Fibroblast of villous mesenchyme (primary cell): ENCODE results near the gene CNIH1. TPM values are rescaled to one million over a fixed set of nuclear protein-coding genes. Genes with fewer than 3 reads are reported as not detected.

ENCODE experiments used
- DNase-seq: peaks from one replicate; pipeline ENCODE4 v3.0.0-alpha.2; 2010; ENCODE audit warnings: low read depth
- H3K4me3 ChIP-seq: 2 replicates; pipeline ENCODE4 v1.5.1; 2011; ENCODE audit warnings: low read depth, mild to moderate bottlenecking, low read length
- total RNA-seq: library from RNA; depleted of rRNA; stranded (reverse); fragments of >200 nt; gene quantifications from 2 replicates; pipeline ENCODE4 v1.2.3, GENCODE V29; 2012
- TF ChIP-seq, protein P1 (sequence below): IDR thresholded peaks from 2 replicates; pipeline ENCODE4 v1.5.1; 2012; ENCODE audit warnings: low read depth, mild to moderate bottlenecking, low read length; ENCODE audit not compliant: insufficient read depth

Gene CNIH1
- total RNA-seq, 1 donor: 94.1 TPM

DNA sequence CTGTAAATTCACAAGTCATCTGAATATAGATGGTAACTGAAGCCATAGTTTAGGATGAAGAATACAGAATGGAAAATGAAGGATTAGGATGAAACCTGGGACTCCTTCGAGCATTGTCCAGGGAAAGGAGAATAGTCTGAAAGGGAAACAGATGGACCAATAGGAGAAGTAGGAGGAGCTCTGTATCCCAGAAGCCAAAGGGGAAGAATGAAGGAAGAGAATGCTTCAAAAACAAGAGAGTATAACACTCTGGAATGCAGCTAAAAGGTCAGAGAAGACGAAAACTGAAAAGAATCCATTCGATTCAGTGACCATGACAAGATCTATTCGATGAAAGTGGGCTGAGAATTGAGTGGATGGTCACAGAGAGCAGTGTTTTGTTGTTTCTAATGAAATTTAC, 46.6 kb upstream of the CNIH1 start:
- peak; percentile 51 for DNase-seq
- TF ChIP-seq, protein P1, sequence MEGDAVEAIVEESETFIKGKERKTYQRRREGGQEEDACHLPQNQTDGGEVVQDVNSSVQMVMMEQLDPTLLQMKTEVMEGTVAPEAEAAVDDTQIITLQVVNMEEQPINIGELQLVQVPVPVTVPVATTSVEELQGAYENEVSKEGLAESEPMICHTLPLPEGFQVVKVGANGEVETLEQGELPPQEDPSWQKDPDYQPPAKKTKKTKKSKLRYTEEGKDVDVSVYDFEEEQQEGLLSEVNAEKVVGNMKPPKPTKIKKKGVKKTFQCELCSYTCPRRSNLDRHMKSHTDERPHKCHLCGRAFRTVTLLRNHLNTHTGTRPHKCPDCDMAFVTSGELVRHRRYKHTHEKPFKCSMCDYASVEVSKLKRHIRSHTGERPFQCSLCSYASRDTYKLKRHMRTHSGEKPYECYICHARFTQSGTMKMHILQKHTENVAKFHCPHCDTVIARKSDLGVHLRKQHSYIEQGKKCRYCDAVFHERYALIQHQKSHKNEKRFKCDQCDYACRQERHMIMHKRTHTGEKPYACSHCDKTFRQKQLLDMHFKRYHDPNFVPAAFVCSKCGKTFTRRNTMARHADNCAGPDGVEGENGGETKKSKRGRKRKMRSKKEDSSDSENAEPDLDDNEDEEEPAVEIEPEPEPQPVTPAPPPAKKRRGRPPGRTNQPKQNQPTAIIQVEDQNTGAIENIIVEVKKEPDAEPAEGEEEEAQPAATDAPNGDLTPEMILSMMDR: no peak
- peak overlapping the region; percentile 75 for H3K4me3 ChIP-seq

DNA sequence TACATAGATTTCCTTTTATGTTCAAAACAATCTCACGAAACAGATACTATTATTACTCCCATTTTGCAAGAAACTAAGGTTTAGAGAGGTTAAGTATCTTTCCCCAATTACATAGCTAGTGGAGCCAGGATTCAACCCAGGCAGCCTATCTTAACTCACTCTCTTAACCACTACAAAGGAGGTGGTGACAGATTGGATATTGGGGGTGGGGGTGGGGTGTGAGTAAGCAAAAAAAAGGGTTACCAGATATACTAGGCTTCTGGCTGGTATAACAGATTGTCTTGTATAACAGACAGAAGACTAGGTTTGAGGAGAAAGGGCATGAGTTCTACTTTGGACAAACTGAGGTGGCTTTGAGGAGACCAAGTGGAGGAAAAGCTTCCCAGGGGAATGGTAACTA, 45.5 kb upstream of the CNIH1 start:
- DNase-seq: peak; percentile 16
- TF ChIP-seq, protein P1: no peak
- no peak overlapping the region for H3K4me3 ChIP-seq

DNA sequence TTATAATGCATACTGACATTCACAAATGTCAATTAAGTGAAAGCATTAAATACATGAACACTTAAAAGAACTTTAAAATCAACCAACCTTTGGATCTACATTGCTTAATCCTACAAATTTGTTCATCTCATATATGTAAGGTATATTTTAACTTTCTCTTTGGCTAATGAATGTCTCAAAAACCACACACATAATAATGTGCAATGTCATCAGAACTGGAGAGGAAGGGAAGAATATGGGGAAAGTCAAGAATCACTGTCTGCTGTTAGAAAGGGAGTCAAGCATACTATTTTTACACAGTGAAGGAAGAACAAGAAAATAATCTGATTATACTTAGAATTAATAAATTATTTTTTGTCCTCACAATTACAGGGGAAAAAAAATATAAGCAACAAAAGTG, 42.7 kb upstream of the CNIH1 start:
- TF ChIP-seq, protein P1: no peak
- no peak for DNase-seq
- no peak overlapping the region for H3K4me3 ChIP-seq

DNA sequence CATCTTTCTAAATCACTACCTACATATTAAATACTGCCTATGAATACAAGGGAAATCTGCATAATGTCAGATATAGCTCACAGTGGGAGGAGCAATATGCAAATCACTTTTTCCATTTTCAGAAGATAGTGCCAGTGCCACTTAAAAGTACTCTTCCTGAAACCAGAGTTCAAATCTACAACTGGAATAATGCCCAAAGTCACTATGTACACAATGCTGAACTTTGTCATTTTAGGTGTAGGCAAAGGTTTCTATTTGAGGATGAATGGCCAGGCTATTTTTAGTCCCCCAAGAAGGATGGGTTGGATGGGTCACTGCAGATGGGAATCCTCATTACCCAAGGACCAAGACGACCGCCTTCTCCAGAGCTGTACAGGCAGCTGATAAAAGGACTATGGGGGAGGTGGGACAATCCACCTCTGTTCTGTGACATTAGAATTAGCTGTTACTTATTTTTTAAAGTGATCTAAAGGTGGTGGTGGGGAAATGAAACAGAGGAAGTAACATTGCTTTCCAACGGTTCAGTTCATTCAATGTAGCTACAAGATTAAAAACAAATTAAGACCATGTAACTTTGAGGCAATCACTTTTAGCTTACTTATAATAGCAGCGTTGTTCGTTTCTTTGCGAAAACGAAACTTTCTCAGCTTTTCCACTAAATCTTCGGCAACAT, 42.0 kb upstream of the CNIH1 start:
- H3K4me3 ChIP-seq: no peak overlapping the region
- TF ChIP-seq, protein P1: no peak
- DNase-seq: no peak

DNA sequence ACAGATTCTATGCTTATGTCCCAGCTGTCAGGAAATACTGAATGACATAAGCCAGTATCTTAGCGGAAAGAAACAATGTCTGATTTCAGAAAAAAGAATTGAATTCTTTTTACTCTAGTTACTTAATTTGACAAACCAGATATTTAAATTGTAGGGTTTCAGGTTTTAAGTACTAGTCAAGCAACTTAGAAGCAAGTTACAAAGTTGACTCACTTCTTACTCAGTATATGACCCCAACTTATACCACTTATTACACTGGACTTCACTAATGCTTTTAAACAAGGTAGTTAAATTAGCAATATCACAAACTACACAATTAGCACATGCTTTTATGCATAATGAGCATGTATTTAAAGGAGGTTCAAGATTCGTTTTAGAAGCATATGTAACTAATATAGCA, 40.5 kb upstream of the CNIH1 start:
- no peak overlapping the region for H3K4me3 ChIP-seq
- no peak for DNase-seq
- TF ChIP-seq, protein P1: no peak

DNA sequence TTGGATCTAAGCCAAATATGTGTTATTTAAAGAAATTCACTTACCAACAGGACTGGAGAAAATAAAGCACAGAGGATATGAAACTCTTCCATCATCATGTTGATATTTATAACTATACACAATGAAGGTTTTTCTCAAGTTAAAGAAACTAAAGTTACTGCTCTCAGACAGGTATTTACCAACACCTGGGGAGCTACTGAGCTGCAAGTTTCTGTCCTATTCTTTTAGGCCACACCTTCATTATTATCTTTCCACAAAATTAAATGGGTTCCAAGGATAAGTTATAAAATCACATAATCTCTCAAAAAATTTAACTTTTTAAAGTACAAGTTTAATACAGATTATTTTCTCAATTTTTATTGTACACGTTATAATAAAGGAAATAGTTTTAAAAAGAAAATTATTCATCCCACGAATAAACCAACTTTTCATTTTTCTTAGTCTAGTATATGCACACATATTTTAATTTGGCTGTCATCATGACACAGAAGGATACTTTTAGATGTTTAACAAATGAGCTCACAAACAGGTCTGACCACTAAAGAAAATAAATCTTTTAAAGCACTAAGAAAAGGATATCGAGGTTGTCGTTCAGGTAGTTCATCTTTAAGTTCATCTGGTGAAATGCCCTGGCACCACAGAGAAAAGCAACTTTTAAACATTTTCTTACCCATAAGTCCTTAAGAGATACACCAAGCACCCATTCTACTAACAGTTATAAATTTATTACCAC, 39.8 kb upstream of the CNIH1 start:
- TF ChIP-seq, protein P1: no peak
- no peak for DNase-seq
- H3K4me3 ChIP-seq: no peak overlapping the region
